Measurements from ENCODE around the gene SIGLEC6. TPM values are rescaled to one million over a fixed set of nuclear protein-coding genes. Genes with fewer than 3 reads are reported as not detected.

SIGLEC6 gene
- polyA plus RNA-seq (ENCODE audit: insufficient read length), result 0.15 TPM

- no peak for DNase-seq (ENCODE audit: low read depth)
These were observed at the start of gene SIGLEC6 for GRCh38 chr19:51531349-51532315. Gene SIGLEC6, minus strand, starts transcription at chr19:51531670. Its CDS starts 22 bp downstream, at chr19:51531648.

GRCh38 chr19:51576850-51577249 is 45.4 kb upstream of the SIGLEC6 start:
- no peak for DNase-seq (ENCODE audit: low read depth)

GRCh38 chr19:51573331-51573730 is 41.9 kb upstream of the SIGLEC6 start:
- no peak for DNase-seq (ENCODE audit: low read depth)

- DNase-seq (ENCODE audit: low read depth), result no peak
These were observed 41.4 kb upstream of the SIGLEC6 start for GRCh38 chr19:51572908-51573307.

- DNase-seq (ENCODE audit: low read depth), result no peak
These were observed 40.9 kb upstream of the SIGLEC6 start for GRCh38 chr19:51572410-51572809.

GRCh38 chr19:51571599-51571998 is 40.1 kb upstream of the SIGLEC6 start:
- no peak for DNase-seq (ENCODE audit: low read depth)

- DNase-seq (ENCODE audit: low read depth), result peak; percentile 97
These were observed 39.6 kb upstream of the SIGLEC6 start, which contains the start of gene ZNF175 for GRCh38 chr19:51570962-51571575. Gene ZNF175, plus strand, starts transcription at chr19:51571283. Its CDS starts 2,047 bp downstream, at chr19:51573330.

- DNase-seq (ENCODE audit: low read depth), result no peak
These were observed 37.0 kb upstream of the SIGLEC6 start for GRCh38 chr19:51568456-51568855.

GRCh38 chr19:51567583-51567982 is 36.1 kb upstream of the SIGLEC6 start:
- no peak for DNase-seq (ENCODE audit: low read depth)

GRCh38 chr19:51566489-51567100 is 35.1 kb upstream of the SIGLEC6 start:
- no peak for DNase-seq (ENCODE audit: low read depth)

GRCh38 chr19:51565583-51565982 is 34.1 kb upstream of the SIGLEC6 start:
- DNase-seq (ENCODE audit: low read depth), result no peak

GRCh38 chr19:51564791-51565190 is 33.3 kb upstream of the SIGLEC6 start:
- DNase-seq (ENCODE audit: low read depth), result no peak

- DNase-seq (ENCODE audit: low read depth), result no peak
These were observed 28.9 kb upstream of the SIGLEC6 start for GRCh38 chr19:51560339-51560738.

GRCh38 chr19:51559240-51559639 is 27.8 kb upstream of the SIGLEC6 start:
- DNase-seq (ENCODE audit: low read depth), result no peak

GRCh38 chr19:51552996-51553725 is 21.7 kb upstream of the SIGLEC6 start:
- peak; percentile 52 for DNase-seq (ENCODE audit: low read depth)

GRCh38 chr19:51552608-51552995 is 21.1 kb upstream of the SIGLEC6 start:
- no peak for DNase-seq (ENCODE audit: low read depth)

- no peak for DNase-seq (ENCODE audit: low read depth)
These were observed 20.4 kb upstream of the SIGLEC6 start for GRCh38 chr19:51551673-51552432.

- no peak for DNase-seq (ENCODE audit: low read depth)
These were observed 19.6 kb upstream of the SIGLEC6 start for GRCh38 chr19:51550848-51551672.

- DNase-seq (ENCODE audit: low read depth), result no peak
These were observed 18.3 kb upstream of the SIGLEC6 start for GRCh38 chr19:51549533-51550324.

All from forelimb muscle (tissue), 1 donor.